Superior temporal gyrus (tissue), 1 donor: Measurements from ENCODE around the gene BCO1.
A peak's percentile ranks its signal among the peaks of the same experiment; 100 is the strongest.
"Not testable (repeated sequence)": the region's sequence is repeated elsewhere in the genome, so short reads cannot be mapped to it uniquely, and the experiment has no call there.

Experiments
- DNase-seq: peaks from one replicate; pipeline ENCODE4 v3.0.0-alpha.2; 2016; ENCODE audit errors: extremely low spot score

The BCO1 gene

GRCh38 chr16:81238296-81239011 is at the start of gene BCO1:
BCO1 (plus strand) TSS chr16:81238689; CDS start chr16:81238909, 220 bp downstream.
- peak; percentile 46 for DNase-seq

GRCh38 chr16:81189100-81189664 is 49.3 kb upstream of the BCO1 start:
- peak; percentile 91 for DNase-seq

GRCh38 chr16:81190667-81191066 is 47.8 kb upstream of the BCO1 start:
- DNase-seq = peak; percentile 20

- no peak for DNase-seq
Observed at GRCh38 chr16:81195885-81196534, 42.5 kb upstream of the BCO1 start.

- peak; percentile 58 for DNase-seq
Observed at GRCh38 chr16:81198635-81199034, 39.9 kb upstream of the BCO1 start.

GRCh38 chr16:81201267-81201666 is 37.2 kb upstream of the BCO1 start:
- peak; percentile 41 for DNase-seq

GRCh38 chr16:81204798-81205680 is 33.5 kb upstream of the BCO1 start:
- DNase-seq = peak; percentile 94

- DNase-seq = no peak
Observed at GRCh38 chr16:81207076-81207475, 31.4 kb upstream of the BCO1 start.

GRCh38 chr16:81210807-81211206 is 27.7 kb upstream of the BCO1 start:
- no peak for DNase-seq

GRCh38 chr16:81212830-81213465 is 25.5 kb upstream of the BCO1 start:
- DNase-seq = no peak

- no peak for DNase-seq
Observed at GRCh38 chr16:81214745-81215166, 23.7 kb upstream of the BCO1 start.

GRCh38 chr16:81216114-81216513 is 22.4 kb upstream of the BCO1 start:
- DNase-seq = no peak

GRCh38 chr16:81216706-81217105 is 21.8 kb upstream of the BCO1 start:
- DNase-seq = no peak

- DNase-seq = no peak
Observed at GRCh38 chr16:81219151-81219550, 19.3 kb upstream of the BCO1 start.

- no peak for DNase-seq
Observed at GRCh38 chr16:81220349-81220748, 18.1 kb upstream of the BCO1 start.

GRCh38 chr16:81221731-81222130 is 16.8 kb upstream of the BCO1 start:
- no peak for DNase-seq

GRCh38 chr16:81224824-81225223 is 13.7 kb upstream of the BCO1 start:
- DNase-seq = no peak

GRCh38 chr16:81225697-81226096 is 12.8 kb upstream of the BCO1 start:
- DNase-seq = not testable (repeated sequence)

GRCh38 chr16:81227785-81228184 is 10.7 kb upstream of the BCO1 start:
- DNase-seq = no peak

GRCh38 chr16:81229811-81230210 is 8.7 kb upstream of the BCO1 start:
- no peak for DNase-seq

- no peak for DNase-seq
Observed at GRCh38 chr16:81231014-81231413, 7.5 kb upstream of the BCO1 start.
